GM18526 (cell line): ENCODE measurements around the gene KRTAP5-7.
"Not testable (repeated sequence)": the region's sequence is repeated elsewhere in the genome, so short reads cannot be mapped to it uniquely, and the experiment has no call there.

Experiments used
- POLR2A ChIP-seq: IDR thresholded peaks from 3 replicates; pipeline ENCODE4 v1.6.1; 2011; ENCODE audit not compliant: insufficient read length; ENCODE audit errors: extremely low read depth

Gene KRTAP5-7

GRCh38 chr11:71526796-71527575 lies at the start of gene KRTAP5-7:
Gene KRTAP5-7, plus strand, starts transcription at chr11:71527267. Its CDS starts 34 bp downstream, at chr11:71527301.
- not testable (repeated sequence) for TF ChIP-seq POLR2A

- TF ChIP-seq POLR2A = no peak
These were observed 49.2 kb upstream of the KRTAP5-7 start for GRCh38 chr11:71477641-71478527.

GRCh38 chr11:71478528-71478840 lies 48.6 kb upstream of the KRTAP5-7 start:
- TF ChIP-seq POLR2A = no peak

GRCh38 chr11:71481101-71481960 lies 45.7 kb upstream of the KRTAP5-7 start:
- TF ChIP-seq POLR2A = no peak

GRCh38 chr11:71482216-71482615 lies 44.9 kb upstream of the KRTAP5-7 start:
- TF ChIP-seq POLR2A = no peak

GRCh38 chr11:71482746-71483364 lies 44.2 kb upstream of the KRTAP5-7 start:
- no peak for TF ChIP-seq POLR2A

- no peak for TF ChIP-seq POLR2A
These were observed 43.4 kb upstream of the KRTAP5-7 start for GRCh38 chr11:71483692-71484091.

- no peak for TF ChIP-seq POLR2A
These were observed 42.6 kb upstream of the KRTAP5-7 start for GRCh38 chr11:71484248-71485062.

GRCh38 chr11:71485063-71485399 lies 42.0 kb upstream of the KRTAP5-7 start:
- TF ChIP-seq POLR2A = no peak

GRCh38 chr11:71485466-71485865 lies 41.6 kb upstream of the KRTAP5-7 start:
- TF ChIP-seq POLR2A = no peak

- no peak for TF ChIP-seq POLR2A
These were observed 40.7 kb upstream of the KRTAP5-7 start for GRCh38 chr11:71486320-71486719.

GRCh38 chr11:71488681-71489270 lies 38.3 kb upstream of the KRTAP5-7 start:
- TF ChIP-seq POLR2A = no peak

- TF ChIP-seq POLR2A = no peak
These were observed 37.6 kb upstream of the KRTAP5-7 start for GRCh38 chr11:71489311-71490043.
